Retinal pigment epithelial cell (primary cell): Measurements from ENCODE around the gene SPAG17.

ENCODE experiments used
- DNase-seq: peaks from one replicate; pipeline ENCODE4 v3.0.0-alpha.2; 2010; ENCODE audit warnings: low read depth
- H3K4me3 ChIP-seq: 2 replicates; pipeline ENCODE4 v1.5.1; 2011; ENCODE audit warnings: mild to moderate bottlenecking, low read length, control low read depth, moderate library complexity
- TF ChIP-seq, protein P1 (sequence below): conservative IDR thresholded peaks from 2 replicates; pipeline ENCODE4 v1.5.1; 2011; ENCODE audit warnings: low read depth, low read length, control low read depth, inconsistent platforms

The SPAG17 gene

DNA sequence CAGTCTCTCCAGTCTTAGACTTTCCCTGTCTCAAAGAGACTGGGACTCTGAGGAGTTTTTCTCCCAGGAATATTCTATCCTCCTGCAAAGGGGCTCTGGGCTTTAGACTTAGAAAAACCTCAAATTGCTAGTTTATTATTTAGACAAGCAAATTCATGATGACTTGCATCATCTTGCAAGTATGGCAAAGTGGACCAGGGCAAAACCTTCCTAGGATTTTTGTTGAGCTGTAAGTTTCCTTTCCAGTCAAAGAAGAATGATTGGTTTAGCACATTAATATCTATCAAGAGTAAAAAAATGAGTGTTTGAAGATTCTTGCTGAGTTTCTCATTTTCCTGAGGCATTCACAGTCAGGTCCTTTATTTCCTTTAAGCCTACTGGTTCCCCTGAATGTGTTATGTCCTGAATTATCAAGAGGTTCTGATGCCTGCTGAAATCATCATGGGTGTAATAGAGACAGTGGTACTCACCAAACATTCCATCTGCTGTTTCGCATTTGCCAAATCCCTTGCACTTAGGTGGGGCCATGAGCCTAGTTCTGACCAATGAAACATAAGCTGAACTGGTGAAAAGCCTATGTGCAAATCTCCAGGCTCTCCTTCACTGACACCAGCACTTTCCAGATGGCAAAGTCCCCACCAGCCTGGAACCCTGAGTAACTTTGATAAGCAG is 25.2 kb upstream of the SPAG17 start:
- TF ChIP-seq, protein P1, sequence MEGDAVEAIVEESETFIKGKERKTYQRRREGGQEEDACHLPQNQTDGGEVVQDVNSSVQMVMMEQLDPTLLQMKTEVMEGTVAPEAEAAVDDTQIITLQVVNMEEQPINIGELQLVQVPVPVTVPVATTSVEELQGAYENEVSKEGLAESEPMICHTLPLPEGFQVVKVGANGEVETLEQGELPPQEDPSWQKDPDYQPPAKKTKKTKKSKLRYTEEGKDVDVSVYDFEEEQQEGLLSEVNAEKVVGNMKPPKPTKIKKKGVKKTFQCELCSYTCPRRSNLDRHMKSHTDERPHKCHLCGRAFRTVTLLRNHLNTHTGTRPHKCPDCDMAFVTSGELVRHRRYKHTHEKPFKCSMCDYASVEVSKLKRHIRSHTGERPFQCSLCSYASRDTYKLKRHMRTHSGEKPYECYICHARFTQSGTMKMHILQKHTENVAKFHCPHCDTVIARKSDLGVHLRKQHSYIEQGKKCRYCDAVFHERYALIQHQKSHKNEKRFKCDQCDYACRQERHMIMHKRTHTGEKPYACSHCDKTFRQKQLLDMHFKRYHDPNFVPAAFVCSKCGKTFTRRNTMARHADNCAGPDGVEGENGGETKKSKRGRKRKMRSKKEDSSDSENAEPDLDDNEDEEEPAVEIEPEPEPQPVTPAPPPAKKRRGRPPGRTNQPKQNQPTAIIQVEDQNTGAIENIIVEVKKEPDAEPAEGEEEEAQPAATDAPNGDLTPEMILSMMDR, result no peak
- H3K4me3 ChIP-seq, result no peak overlapping the region
- DNase-seq, result no peak

DNA sequence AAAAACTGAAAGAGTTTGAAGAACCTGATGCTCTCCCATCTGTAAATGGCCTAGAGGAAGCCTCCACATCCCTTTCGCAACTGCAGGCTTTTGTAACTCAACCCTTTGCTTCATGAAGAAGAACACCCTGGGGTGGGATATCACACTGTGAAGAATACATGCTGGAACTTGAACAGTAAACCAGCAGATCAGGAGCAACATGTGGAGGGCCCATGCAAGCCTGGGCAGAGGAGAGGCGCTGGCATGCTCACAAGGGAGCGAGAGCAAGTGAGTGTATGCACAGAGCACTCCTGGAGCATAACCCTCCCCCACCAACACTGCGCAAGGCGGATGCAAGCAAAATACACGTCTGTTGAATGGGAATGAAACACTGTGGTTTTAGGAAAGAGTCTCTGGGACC is 24.6 kb upstream of the SPAG17 start:
- no peak for DNase-seq
- no peak overlapping the region for H3K4me3 ChIP-seq
- TF ChIP-seq, protein P1, result no peak

DNA sequence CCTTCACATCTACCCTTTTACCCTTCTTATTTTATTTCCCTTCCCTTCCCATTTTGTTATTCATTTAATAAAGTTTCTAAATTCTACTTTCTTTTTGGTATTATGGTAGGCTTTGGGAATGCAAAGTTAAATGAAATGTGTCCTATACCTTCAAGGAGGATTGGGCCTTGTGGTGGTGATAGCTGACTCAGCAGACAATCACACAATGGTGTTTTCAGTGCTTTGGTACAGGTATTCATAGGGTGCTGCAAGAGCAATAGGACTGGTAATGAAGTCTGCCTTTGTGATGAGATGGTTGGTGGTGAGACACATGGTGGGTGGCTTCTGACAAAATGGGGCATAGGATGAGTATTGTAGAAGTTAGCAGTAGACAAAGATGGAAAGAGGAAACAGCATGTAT is 21.9 kb upstream of the SPAG17 start:
- TF ChIP-seq, protein P1, result no peak
- H3K4me3 ChIP-seq, result no peak overlapping the region
- no peak for DNase-seq

DNA sequence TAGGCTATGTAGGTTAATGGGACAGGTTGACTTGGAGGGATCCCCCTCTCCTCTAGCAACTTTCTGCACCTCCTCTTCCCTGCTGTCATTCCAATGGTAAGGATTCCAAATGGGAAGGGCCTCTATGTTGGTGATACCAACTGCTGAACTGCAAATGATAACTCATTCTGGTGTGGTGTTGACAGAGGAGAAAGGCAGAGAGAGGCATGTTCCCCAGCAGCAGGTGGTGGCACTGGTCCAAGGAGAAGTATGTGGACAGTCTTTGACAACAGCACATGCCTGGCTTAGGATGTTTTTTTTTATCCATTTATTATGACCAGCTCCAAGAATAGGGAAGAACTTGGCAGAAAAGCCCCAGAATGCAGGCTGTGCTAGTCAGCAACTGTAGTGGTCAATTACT is 19.6 kb upstream of the SPAG17 start:
- H3K4me3 ChIP-seq, result no peak overlapping the region
- no peak for DNase-seq
- TF ChIP-seq, protein P1, result no peak

DNA sequence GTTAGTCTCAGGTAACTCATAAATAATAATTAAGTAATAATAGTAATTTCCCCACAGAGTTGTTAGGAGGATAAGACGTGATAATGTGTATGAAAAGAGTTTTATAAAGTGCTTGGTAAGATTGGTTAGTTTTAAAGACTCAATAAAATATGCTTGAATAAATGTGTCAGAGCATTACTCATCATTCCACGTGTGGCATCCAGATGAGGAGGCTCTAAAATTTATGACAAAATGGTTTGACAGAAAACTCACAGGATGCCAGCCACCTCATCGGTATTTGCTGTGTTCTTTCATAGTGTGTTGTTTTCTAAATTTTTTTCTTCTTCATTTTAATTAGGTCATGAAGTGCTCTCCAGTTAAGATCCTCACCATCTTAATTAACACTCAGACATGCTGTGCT is 19.1 kb upstream of the SPAG17 start:
- no peak for DNase-seq
- TF ChIP-seq, protein P1, result no peak

DNA sequence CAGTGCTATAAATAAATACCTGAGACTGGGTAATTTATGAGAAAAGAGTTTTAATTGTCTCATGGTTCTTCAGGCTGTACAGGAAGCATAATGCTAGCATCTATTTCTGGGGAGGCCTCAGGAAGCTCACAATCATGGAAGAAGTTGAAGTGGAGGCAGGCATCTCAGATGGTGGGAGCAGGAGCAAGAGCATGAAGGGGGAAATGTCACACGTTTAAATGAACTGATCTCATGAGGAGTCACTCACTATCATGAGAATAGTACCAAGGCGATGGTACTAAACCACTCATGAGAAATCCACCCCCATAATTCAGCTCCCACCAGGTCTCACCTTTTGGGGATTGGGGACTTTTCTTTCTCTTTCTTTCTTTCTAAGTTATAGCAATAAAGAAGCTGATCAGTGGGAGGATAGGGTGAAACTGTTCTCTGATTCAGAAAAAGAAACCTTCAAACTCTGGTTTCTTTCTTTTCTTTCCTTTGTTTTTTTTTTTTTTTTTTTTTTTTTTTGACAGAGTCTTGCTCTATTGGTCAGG is 17.1 kb upstream of the SPAG17 start:
- no peak overlapping the region for H3K4me3 ChIP-seq
- no peak for DNase-seq
- TF ChIP-seq, protein P1, result no peak

More for the DNA sequence above, 19.1 kb upstream of the SPAG17 start:
- no peak overlapping the region for H3K4me3 ChIP-seq

DNA sequence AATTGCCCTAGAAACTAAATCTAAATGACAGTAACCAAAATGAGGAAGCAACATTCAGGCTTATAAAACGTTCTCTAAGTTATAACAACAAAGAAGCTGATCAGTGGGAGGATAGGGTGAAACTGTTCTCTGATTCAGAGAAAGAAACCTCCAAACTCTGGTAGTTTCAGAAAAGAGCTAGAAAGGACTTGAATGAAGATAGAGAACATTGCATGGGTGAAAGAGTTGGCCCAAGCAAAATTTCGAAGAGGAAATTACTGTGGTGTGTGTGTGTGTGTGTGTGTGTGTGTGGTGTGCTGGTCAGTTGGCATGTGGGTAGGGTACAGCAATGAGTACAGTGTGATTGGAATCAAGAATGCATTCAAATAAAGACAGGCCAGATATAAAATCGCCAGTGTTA is 16.5 kb upstream of the SPAG17 start:
- TF ChIP-seq, protein P1, result no peak
- H3K4me3 ChIP-seq, result no peak overlapping the region
- no peak for DNase-seq
